ENCODE data around the gene TTN. TPM values are rescaled to one million over a fixed set of nuclear protein-coding genes. Genes with fewer than 3 reads are reported as not detected.

TTN gene
- total and polyA plus RNA-seq, 2 of the 8 experiments (the other 6 are each of a cell fraction or from before 2014, with no cell fraction given): 0.30 to 9.7 TPM

GRCh38 chr2:178787934-178788333 is 19.3 kb downstream of the TTN start (continued):
- TF ChIP-seq, protein P1, sequence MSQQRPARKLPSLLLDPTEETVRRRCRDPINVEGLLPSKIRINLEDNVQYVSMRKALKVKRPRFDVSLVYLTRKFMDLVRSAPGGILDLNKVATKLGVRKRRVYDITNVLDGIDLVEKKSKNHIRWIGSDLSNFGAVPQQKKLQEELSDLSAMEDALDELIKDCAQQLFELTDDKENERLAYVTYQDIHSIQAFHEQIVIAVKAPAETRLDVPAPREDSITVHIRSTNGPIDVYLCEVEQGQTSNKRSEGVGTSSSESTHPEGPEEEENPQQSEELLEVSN (IDR thresholded peaks at IDR 0.05): no peak
- TF ChIP-seq TCF12 (IDR thresholded peaks at IDR 0.05; ENCODE audit: low read depth, low read length): no peak
- no peak for TF ChIP-seq SP2 (IDR thresholded peaks at IDR 0.05; ENCODE audit: low read length)

Data from H1 (cell line).